NOMO-1 (cell line): Measurements from ENCODE around the gene PLCB2.
A peak's percentile ranks its signal among the peaks of the same experiment; 100 is the strongest.

Experiments used
- DNase-seq, 2 experiments: peaks; one replicate each; lab custom pipeline; 2025; ENCODE audit not compliant: unreplicated experiment in 2 of 2; lab: John Stamatoyannopoulos, UW

Gene PLCB2

GRCh38 chr15:40328176-40328575, 20.4 kb upstream of the PLCB2 start:
- DNase-seq, result no peak

- no peak for DNase-seq
Measured at GRCh38 chr15:40327457-40327856, 19.7 kb upstream of the PLCB2 start.

GRCh38 chr15:40325700-40326099, 18.0 kb upstream of the PLCB2 start:
- peak; percentile 23 to 34 for DNase-seq

GRCh38 chr15:40325188-40325587, 17.5 kb upstream of the PLCB2 start:
- DNase-seq, result peak in 1 of 2 experiments; percentile 2

- no peak for DNase-seq
Measured at GRCh38 chr15:40323953-40324937, 16.5 kb upstream of the PLCB2 start.

- peak; percentile 96 to 98 for DNase-seq
Measured at GRCh38 chr15:40323239-40323952, 15.7 kb upstream of the PLCB2 start, which contains the start of gene INAFM2. Gene INAFM2 (plus strand): TSS chr15:40323692. CDS start chr15:40324056, 364 bp downstream.

GRCh38 chr15:40322531-40323238, 14.9 kb upstream of the PLCB2 start:
- DNase-seq, result no peak

GRCh38 chr15:40320931-40321371, 13.2 kb upstream of the PLCB2 start:
- peak; percentile 63 to 72 for DNase-seq

- no peak for DNase-seq
Measured at GRCh38 chr15:40320409-40320808, 12.7 kb upstream of the PLCB2 start.

- peak in 1 of 2 experiments; percentile 7 for DNase-seq
Measured at GRCh38 chr15:40317580-40317979, 9.8 kb upstream of the PLCB2 start.

- DNase-seq, result peak in 1 of 2 experiments; percentile 12
Measured at GRCh38 chr15:40316931-40317330, 9.2 kb upstream of the PLCB2 start.

- DNase-seq, result no peak
Measured at GRCh38 chr15:40314723-40315276, 7.1 kb upstream of the PLCB2 start.

GRCh38 chr15:40313531-40314398, 6.0 kb upstream of the PLCB2 start:
- peak; percentile 24 to 56 for DNase-seq

GRCh38 chr15:40312370-40313158, 4.8 kb upstream of the PLCB2 start:
- DNase-seq, result no peak

GRCh38 chr15:40310993-40311392, 3.3 kb upstream of the PLCB2 start:
- no peak for DNase-seq

- DNase-seq, result peak; percentile 60 to 63
Measured at GRCh38 chr15:40310001-40310959, 2.5 kb upstream of the PLCB2 start.

- no peak for DNase-seq
Measured at GRCh38 chr15:40309344-40309862, 1.7 kb upstream of the PLCB2 start.
